Ascending aorta (tissue), 2 donors: ENCODE data around the gene UBE4A. TPM values are rescaled to one million over a fixed set of nuclear protein-coding genes. Genes with fewer than 3 reads are reported as not detected.

ENCODE experiments used
- DNase-seq, 2 donors: peaks; one replicate each; pipeline ENCODE4 v3.0.0-alpha.2; 2019; ENCODE audit warnings: low spot score in 2 of 2
- H3K27ac ChIP-seq, 2 donors: fragments of 200-600 bp; sonication (generic); one replicate each; pipeline ENCODE4 v1.5.1; 2016 to 2017; ENCODE audit warnings: mild to moderate bottlenecking in 1 of 2
- H3K27me3 ChIP-seq: fragments of 200-600 bp; sonication (generic); one replicate; pipeline ENCODE4 v1.5.1; 2017
- H3K36me3 ChIP-seq, 2 donors: fragments of 200-600 bp; sonication (generic); one replicate each; pipeline ENCODE4 v1.5.1; 2016
- H3K4me1 ChIP-seq, 2 donors: fragments of 200-600 bp; sonication (generic); one replicate each; pipeline ENCODE4 v1.5.1; 2016 to 2017; ENCODE audit warnings: mild to moderate bottlenecking in 1 of 2
- H3K4me3 ChIP-seq, 2 donors: fragments of 200-600 bp; sonication (generic); one replicate each; pipeline ENCODE4 v1.5.1; 2016 to 2017; ENCODE audit warnings: mild to moderate bottlenecking in 1 of 2
- H3K9me3 ChIP-seq, 2 donors: fragments of 200-600 bp; sonication (generic); one replicate each; pipeline ENCODE4 v1.5.1; 2016
- intact Hi-C: fragments of 100-400 bp; cut with DNase I; formaldehyde crosslinking; loops from one replicate; pipeline ENCODE4 v1.15.1; 2023
- total RNA-seq: library from RNA; depleted of rRNA; stranded (reverse); fragments of >200 nt; gene quantifications from one replicate; pipeline ENCODE4 v1.1.0, GENCODE V29; 2016
- TF ChIP-seq, protein P1 (sequence below), 3 experiments: fragments of 200-600 bp in 2 of 3; fragments of 450-650 bp in 1 of 3; sonication (generic) in 2 of 3; IDR thresholded peaks; one replicate each; pipeline ENCODE4 v1.5.1; 2016 to 2019; ENCODE audit warnings: antibody characterized with exemption in 3 of 3, mild to moderate bottlenecking in 1 of 3, moderate library complexity in 1 of 3

Gene UBE4A
- total RNA-seq, 1 donor from 2014 or later: 24.6 TPM

DNA sequence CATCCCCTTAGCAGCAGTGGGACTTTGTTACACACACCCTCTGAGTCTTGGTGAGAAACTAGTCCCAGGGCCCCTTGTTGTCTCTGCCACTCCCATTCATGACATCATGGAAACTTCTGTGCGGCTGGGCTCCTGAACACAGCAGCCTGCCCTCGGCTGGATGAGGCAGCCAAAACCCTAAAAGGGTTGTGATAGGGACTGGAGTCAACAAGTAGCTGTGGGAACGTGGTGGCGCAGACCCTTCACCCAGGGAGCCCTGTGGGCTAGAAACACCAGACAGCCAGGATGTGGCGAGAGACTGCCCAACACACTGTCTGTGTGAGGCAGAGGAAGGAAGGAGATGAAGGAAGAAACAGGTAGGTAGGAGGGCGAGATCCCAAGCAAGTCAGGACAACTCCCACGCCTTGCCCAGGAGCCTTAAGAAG, 20.8 kb upstream of the UBE4A start:
- TF ChIP-seq, protein P1, sequence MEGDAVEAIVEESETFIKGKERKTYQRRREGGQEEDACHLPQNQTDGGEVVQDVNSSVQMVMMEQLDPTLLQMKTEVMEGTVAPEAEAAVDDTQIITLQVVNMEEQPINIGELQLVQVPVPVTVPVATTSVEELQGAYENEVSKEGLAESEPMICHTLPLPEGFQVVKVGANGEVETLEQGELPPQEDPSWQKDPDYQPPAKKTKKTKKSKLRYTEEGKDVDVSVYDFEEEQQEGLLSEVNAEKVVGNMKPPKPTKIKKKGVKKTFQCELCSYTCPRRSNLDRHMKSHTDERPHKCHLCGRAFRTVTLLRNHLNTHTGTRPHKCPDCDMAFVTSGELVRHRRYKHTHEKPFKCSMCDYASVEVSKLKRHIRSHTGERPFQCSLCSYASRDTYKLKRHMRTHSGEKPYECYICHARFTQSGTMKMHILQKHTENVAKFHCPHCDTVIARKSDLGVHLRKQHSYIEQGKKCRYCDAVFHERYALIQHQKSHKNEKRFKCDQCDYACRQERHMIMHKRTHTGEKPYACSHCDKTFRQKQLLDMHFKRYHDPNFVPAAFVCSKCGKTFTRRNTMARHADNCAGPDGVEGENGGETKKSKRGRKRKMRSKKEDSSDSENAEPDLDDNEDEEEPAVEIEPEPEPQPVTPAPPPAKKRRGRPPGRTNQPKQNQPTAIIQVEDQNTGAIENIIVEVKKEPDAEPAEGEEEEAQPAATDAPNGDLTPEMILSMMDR (IDR thresholded peaks at IDR 0.05): no peak
- H3K36me3 ChIP-seq: no peaks in the 10 kb centered on the region
- H3K9me3 ChIP-seq: no peaks in the 10 kb centered on the region
- no peaks in the 10 kb centered on the region for H3K4me1 ChIP-seq
- no peaks in the 10 kb centered on the region for H3K27me3 ChIP-seq
- intact Hi-C loops: no loop called here
- DNase-seq: peak; percentile 16 to 71
- H3K27ac ChIP-seq: no peak overlapping the region
- no peak overlapping the region for H3K4me3 ChIP-seq

GRCh38 chr11:118339281-118339961, 20.0 kb upstream of the UBE4A start:
- intact Hi-C loops: no loop called here

DNA sequence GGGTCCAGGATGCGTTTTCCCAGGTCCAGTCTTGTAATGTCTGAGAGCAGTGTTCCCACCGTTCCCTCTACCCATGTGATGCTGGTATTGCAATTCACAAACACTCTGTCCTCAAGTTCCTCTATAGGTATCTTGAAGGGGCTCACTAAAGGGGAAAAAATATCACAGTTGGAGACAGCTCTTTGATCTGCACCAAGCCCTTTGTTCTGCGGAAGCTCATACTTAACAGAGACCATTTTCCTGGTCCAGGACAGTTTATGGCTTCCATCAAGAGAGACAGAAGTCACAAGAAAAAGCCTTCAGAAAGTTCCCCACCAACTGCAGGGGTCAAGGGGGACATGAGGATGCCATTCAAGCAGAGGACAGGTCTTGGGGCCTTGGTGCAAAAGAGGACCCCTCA, 19.0 kb upstream of the UBE4A start:
- intact Hi-C loops: no loop called here
- H3K4me1 ChIP-seq: no peaks in the 10 kb centered on the region

More at GRCh38 chr11:118339281-118339961, 20.0 kb upstream of the UBE4A start:
- H3K9me3 ChIP-seq: no peaks in the 10 kb centered on the region
- H3K4me3 ChIP-seq: no peak overlapping the region
- H3K27me3 ChIP-seq: no peaks in the 10 kb centered on the region
- H3K4me1 ChIP-seq: no peaks in the 10 kb centered on the region
- TF ChIP-seq, protein P1 (IDR thresholded peaks at IDR 0.05): no peak
- no peak for DNase-seq
- H3K36me3 ChIP-seq: no peaks in the 10 kb centered on the region
- H3K27ac ChIP-seq: no peak overlapping the region

GRCh38 chr11:118341261-118341660, 18.1 kb upstream of the UBE4A start:
- no peaks in the 10 kb centered on the region for H3K27me3 ChIP-seq
- H3K4me3 ChIP-seq: no peak overlapping the region
- H3K4me1 ChIP-seq: no peaks in the 10 kb centered on the region
- H3K36me3 ChIP-seq: no peaks in the 10 kb centered on the region
- no peaks in the 10 kb centered on the region for H3K9me3 ChIP-seq
- intact Hi-C loops: no loop called here
- no peak for DNase-seq
- TF ChIP-seq, protein P1 (IDR thresholded peaks at IDR 0.05): no peak
- no peak overlapping the region for H3K27ac ChIP-seq

More for the DNA sequence above, 19.0 kb upstream of the UBE4A start:
- no peaks in the 10 kb centered on the region for H3K27me3 ChIP-seq
- DNase-seq: no peak
- TF ChIP-seq, protein P1 (IDR thresholded peaks at IDR 0.05): no peak
- no peaks in the 10 kb centered on the region for H3K9me3 ChIP-seq
- no peaks in the 10 kb centered on the region for H3K36me3 ChIP-seq
- no peak overlapping the region for H3K4me3 ChIP-seq
- H3K27ac ChIP-seq: no peak overlapping the region

- intact Hi-C loops: no loop called here
- no peaks in the 10 kb centered on the region for H3K4me1 ChIP-seq
- H3K36me3 ChIP-seq: no peaks in the 10 kb centered on the region
- no peaks in the 10 kb centered on the region for H3K9me3 ChIP-seq
- DNase-seq: no peak
- no peaks in the 10 kb centered on the region for H3K27me3 ChIP-seq
- H3K27ac ChIP-seq: no peak overlapping the region
- no peak overlapping the region for H3K4me3 ChIP-seq
- TF ChIP-seq, protein P1 (IDR thresholded peaks at IDR 0.05): no peak
Measured at GRCh38 chr11:118341815-118342489, 17.4 kb upstream of the UBE4A start.
